ENCODE results near the gene LRRC51. TPM values are rescaled to one million over a fixed set of nuclear protein-coding genes. Genes with fewer than 3 reads are reported as not detected.
A peak's percentile ranks its signal among the peaks of the same experiment; 100 is the strongest.

Gene LRRC51
- total RNA-seq: 10 to 100 TPM in 1 of 2 donors, 1 to 10 TPM in 1; 6.1 to 24.0 TPM

DNA sequence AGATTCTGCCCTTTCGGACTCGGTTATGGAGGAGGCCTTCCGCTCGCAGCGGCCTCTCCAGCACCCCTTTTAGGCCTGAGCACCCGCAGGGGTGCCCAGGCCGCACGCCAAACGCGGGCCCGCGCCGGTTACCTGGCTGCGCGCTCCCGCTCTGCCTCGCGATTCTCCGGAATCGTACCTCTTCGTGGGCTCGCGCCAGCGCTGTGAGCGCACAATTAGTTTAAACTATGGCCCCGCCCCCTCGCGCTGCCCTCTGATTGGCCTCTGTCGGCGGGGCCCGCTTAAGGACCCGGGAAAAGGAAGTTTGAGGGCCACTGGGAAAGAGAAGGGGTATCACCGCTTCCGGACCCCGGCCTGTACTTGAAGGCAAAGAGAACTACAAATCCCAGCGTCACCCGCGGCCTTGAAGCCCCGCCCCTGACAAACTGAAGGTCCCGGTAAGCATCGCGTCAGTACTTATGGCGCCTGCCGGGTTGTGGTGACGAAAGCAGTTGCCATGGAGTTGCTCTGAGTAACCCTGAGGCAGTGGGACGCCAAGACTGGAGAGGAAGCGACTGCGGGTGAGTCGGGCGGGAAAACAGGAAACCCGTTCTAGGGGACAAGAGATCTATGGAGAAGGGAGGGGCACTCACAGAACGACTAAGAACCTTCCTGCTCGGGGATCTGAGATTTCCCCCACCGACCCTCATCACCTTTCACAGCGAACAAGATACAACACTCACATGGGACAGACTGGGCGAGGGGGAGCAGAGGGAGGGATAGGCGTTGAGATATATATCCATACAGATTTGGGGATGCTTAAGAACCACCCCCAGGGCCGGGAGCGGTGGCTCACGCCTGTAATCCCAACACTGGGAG lies at the start of gene LRRC51, which contains the start of gene NUMA1:
TSS of gene LRRC51 (plus strand) at position 525 of the 858 bp plus-strand sequence. CDS start 8,234 bp downstream, outside the sequence.
TSS of gene NUMA1 (minus strand) at position 217 of the 858 bp plus-strand sequence. CDS start 44,599 bp downstream, outside the sequence.
- Histone ChIP-seq H3K9me3 (no peaks in the 10 kb centered on the region), H3K4me1 (ENCODE audit: control insufficient read depth in 1 of 2, low read depth in 2 of 2) (peaks cover 17 to 27% of the 10 kb centered on the region in 2 donors)
- peak; percentile 99 for ATAC-seq (ENCODE audit: insufficient number of reproducible peaks, low FRiP score, low read depth)

GRCh38 chr11:72036687-72037086 lies 44.0 kb upstream of the LRRC51 start:
- Histone ChIP-seq H3K27ac (no peak overlapping the region), H3K4me1 (ENCODE audit: control insufficient read depth in 1 of 2, low read depth in 2 of 2) (peaks cover 36 to 66% of the 10 kb centered on the region in 2 donors), H3K36me3 (peaks cover 11% of the 10 kb centered on the region), H3K27me3 (replicated peaks; ENCODE audit: insufficient read depth) (no peaks in the 10 kb centered on the region), H3K4me3 (no peak overlapping the region), H3K9me3 (no peaks in the 10 kb centered on the region)
- ATAC-seq (ENCODE audit: insufficient number of reproducible peaks, low FRiP score, low read depth): no peak
- no peak for DNase-seq (ENCODE audit: low spot score)
- TF ChIP-seq CTCF (IDR thresholded peaks at IDR 0.05): no peak

More for the DNA sequence above, at the start of gene LRRC51, which contains the start of gene NUMA1:
- TF ChIP-seq CTCF (IDR thresholded peaks at IDR 0.05): no peak
- Histone ChIP-seq H3K36me3 (no peaks in the 10 kb centered on the region), H3K4me3 (peak within 1 kb of the TSS; percentile 84), H3K27me3 (replicated peaks; ENCODE audit: insufficient read depth) (no peaks in the 10 kb centered on the region), H3K27ac (peak within 1 kb of the TSS; percentile 87 to 92)
- peak; percentile 100 for DNase-seq (ENCODE audit: low spot score)

- ATAC-seq (ENCODE audit: insufficient number of reproducible peaks, low FRiP score, low read depth) (no peak), DNase-seq (ENCODE audit: low spot score) (no peak)
- Histone ChIP-seq H3K27ac (peak overlapping the region; percentile 93 to 94), H3K4me1 (ENCODE audit: control insufficient read depth in 1 of 2, low read depth in 2 of 2) (peaks cover 38 to 67% of the 10 kb centered on the region in 2 donors), H3K36me3 (peaks cover 11% of the 10 kb centered on the region), H3K27me3 (replicated peaks; ENCODE audit: insufficient read depth) (no peaks in the 10 kb centered on the region), H3K4me3 (peak overlapping the region; percentile 75), H3K9me3 (no peaks in the 10 kb centered on the region)
- no peak for TF ChIP-seq CTCF (IDR thresholded peaks at IDR 0.05)
Observed at GRCh38 chr11:72037554-72038311, 42.9 kb upstream of the LRRC51 start.

DNA sequence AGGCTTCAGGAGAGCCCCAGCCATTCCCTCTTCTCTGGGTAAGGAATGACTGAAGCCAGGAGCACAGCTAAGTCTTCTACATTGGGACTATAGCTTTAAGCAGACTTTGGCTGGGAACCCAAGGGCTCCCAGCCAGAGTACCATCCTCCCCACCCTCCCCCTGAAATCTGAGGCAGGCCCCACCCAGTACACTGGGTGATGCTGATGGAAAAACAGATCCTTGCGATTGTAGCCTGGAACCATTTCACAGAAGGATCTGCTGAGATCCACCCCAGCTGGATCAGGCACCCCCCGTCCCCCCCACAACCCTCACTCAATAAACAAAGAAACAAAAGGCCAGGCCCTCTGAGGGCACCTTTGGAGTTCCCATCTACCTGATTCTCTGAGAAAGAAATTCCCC lies 42.2 kb upstream of the LRRC51 start:
- peaks cover 40 to 71% of the 10 kb centered on the region in 2 donors for H3K4me1 ChIP-seq (ENCODE audit: control insufficient read depth in 1 of 2, low read depth in 2 of 2)

More for the DNA sequence above, 42.2 kb upstream of the LRRC51 start:
- Histone ChIP-seq H3K27ac (peak overlapping the region; percentile 93 to 94), H3K27me3 (replicated peaks; ENCODE audit: insufficient read depth) (no peaks in the 10 kb centered on the region), H3K4me3 (peak overlapping the region; percentile 75), H3K9me3 (no peaks in the 10 kb centered on the region), H3K36me3 (peaks cover 11% of the 10 kb centered on the region)
- TF ChIP-seq CTCF (IDR thresholded peaks at IDR 0.05): no peak
- ATAC-seq (ENCODE audit: insufficient number of reproducible peaks, low FRiP score, low read depth) (no peak), DNase-seq (ENCODE audit: low spot score) (no peak)
